GM23338 (cell line): ENCODE measurements around the gene COLEC12. TPM values are rescaled to one million over a fixed set of nuclear protein-coding genes. Genes with fewer than 3 reads are reported as not detected.

Source experiments
- ATAC-seq: fragments of 200-7000 bp; cut with Tn5 transposase; 3 replicates; pipeline ENCODE4 v1.9.1; 2020
- DNase-seq: peaks from one replicate; pipeline ENCODE4 v3.0.0-alpha.2; 2015; ENCODE audit warnings: low spot score
- H2AFZ ChIP-seq: fragments of 200-600 bp; sonication (generic); 2 replicates; pipeline ENCODE4 v1.8.0; 2016; ENCODE audit warnings: antibody characterized with exemption, mild to moderate bottlenecking, moderate library complexity
- H3F3A ChIP-seq: fragments of 200-600 bp; sonication (generic); replicated peaks from 2 replicates; pipeline ENCODE4 v1.8.0; 2017; ENCODE audit warnings: antibody characterized with exemption, mixed run types, low read depth
- H3K27ac ChIP-seq: fragments of 200-600 bp; sonication (generic); 2 replicates; pipeline ENCODE4 v1.6.1; 2016; ENCODE audit warnings: low read depth
- H3K27me3 ChIP-seq: fragments of 200-600 bp; sonication (generic); 2 replicates; pipeline ENCODE4 v1.8.0; 2016; ENCODE audit warnings: mild to moderate bottlenecking, mixed run types, moderate library complexity; ENCODE audit not compliant: insufficient read depth
- H3K36me3 ChIP-seq: fragments of 200-600 bp; sonication (generic); 2 replicates; pipeline ENCODE4 v1.8.0; 2016; ENCODE audit warnings: mild to moderate bottlenecking; ENCODE audit not compliant: insufficient read depth
- H3K4me1 ChIP-seq: fragments of 200-600 bp; sonication (generic); 2 replicates; pipeline ENCODE4 v1.8.0; 2016; ENCODE audit warnings: mild to moderate bottlenecking, moderate library complexity; ENCODE audit not compliant: insufficient read depth
- H3K4me2 ChIP-seq: fragments of 200-600 bp; sonication (generic); 2 replicates; pipeline ENCODE4 v1.7.1; 2017; ENCODE audit warnings: mixed run types
- H3K4me3 ChIP-seq: fragments of 200-600 bp; sonication (generic); 2 replicates; pipeline ENCODE4 v1.6.1; 2016; ENCODE audit warnings: mixed run types
- H3K79me2 ChIP-seq: fragments of 200-600 bp; sonication (generic); replicated peaks from 2 replicates; pipeline ENCODE4 v1.8.0; 2017; ENCODE audit warnings: mild to moderate bottlenecking; ENCODE audit not compliant: insufficient read depth
- H3K9me2 ChIP-seq: fragments of 200-600 bp; sonication (generic); 2 replicates; pipeline ENCODE4 v1.8.0; 2017; ENCODE audit not compliant: insufficient read depth
- H4K20me1 ChIP-seq: fragments of 200-600 bp; sonication (generic); replicated peaks from 2 replicates; pipeline ENCODE4 v1.8.0; 2017; ENCODE audit warnings: mild to moderate bottlenecking; ENCODE audit not compliant: insufficient read depth
- H3K27ac Mint-ChIP-seq: 2 replicates; pipeline ENCODE4 v1.8.0; 2020; ENCODE audit warnings: inconsistent platforms, mild to moderate bottlenecking, moderate library complexity, mixed read lengths
- H3K27me3 Mint-ChIP-seq: 3 replicates; pipeline ENCODE4 v1.8.0; 2022; ENCODE audit warnings: low read depth, mild to moderate bottlenecking, moderate library complexity, mixed read lengths, inconsistent platforms; ENCODE audit not compliant: insufficient read depth, poor library complexity
- H3K36me3 Mint-ChIP-seq: 3 replicates; pipeline ENCODE4 v1.8.0; 2021; ENCODE audit warnings: low read depth, mild to moderate bottlenecking, inconsistent platforms, moderate library complexity, mixed read lengths
- H3K4me1 Mint-ChIP-seq: 3 replicates; pipeline ENCODE4 v1.8.0; 2020; ENCODE audit warnings: mild to moderate bottlenecking, inconsistent platforms, mixed read lengths
- H3K4me3 Mint-ChIP-seq: 3 replicates; pipeline ENCODE4 v1.8.0; 2021; ENCODE audit warnings: moderate library complexity, mild to moderate bottlenecking, inconsistent platforms, mixed read lengths
- H3K9me3 Mint-ChIP-seq: 3 replicates; pipeline ENCODE4 v1.8.0; 2020; ENCODE audit warnings: moderate library complexity, mild to moderate bottlenecking, inconsistent platforms, mixed read lengths
- CREB1 ChIP-seq: fragments of 250-450 bp; sonication (Bioruptor Pico); IDR thresholded peaks from 2 replicates; pipeline ENCODE4 v1.5.0; 2020; ENCODE audit warnings: low read depth, mild to moderate bottlenecking, moderate library complexity
- EZH2 ChIP-seq: fragments of 200-600 bp; sonication (generic); IDR thresholded peaks from one replicate; pipeline ENCODE4 v1.8.0; 2017; ENCODE audit warnings: antibody characterized with exemption, mild to moderate bottlenecking, low read depth; ENCODE audit not compliant: unreplicated experiment
- EZH2phosphoT487 ChIP-seq: fragments of 200-600 bp; sonication (generic); IDR thresholded peaks from one replicate; pipeline ENCODE4 v1.8.1; 2018; ENCODE audit warnings: antibody characterized with exemption; ENCODE audit not compliant: unreplicated experiment
- JUNB ChIP-seq: IDR thresholded peaks from one replicate; pipeline ENCODE4 v1.6.1; 2016; ENCODE audit warnings: antibody characterized with exemption; ENCODE audit not compliant: unreplicated experiment
- NANOG ChIP-seq: IDR thresholded peaks from 2 replicates; pipeline ENCODE4 v1.6.1; 2016; ENCODE audit warnings: antibody characterized with exemption, borderline replicate concordance
- POLR2AphosphoS5 ChIP-seq: IDR thresholded peaks from 2 replicates; pipeline ENCODE4 v1.6.1; 2016; ENCODE audit warnings: antibody characterized with exemption, low read depth
- STAT1 ChIP-seq: IDR thresholded peaks from one replicate; pipeline ENCODE4 v1.6.1; 2016; ENCODE audit warnings: antibody characterized with exemption; ENCODE audit not compliant: unreplicated experiment
- ZNF114 ChIP-seq: fragments of 250-450 bp; sonication (Bioruptor Pico); IDR thresholded peaks from 2 replicates; pipeline ENCODE4 v1.5.0; 2020; ENCODE audit warnings: mild to moderate bottlenecking, moderate library complexity
- ZNF331 ChIP-seq: fragments of 250-450 bp; sonication (Bioruptor Pico); IDR thresholded peaks from 2 replicates; pipeline ENCODE4 v1.5.0; 2020; ENCODE audit warnings: low read depth, mild to moderate bottlenecking, moderate library complexity
- ZNF462 ChIP-seq: fragments of 250-450 bp; sonication (Bioruptor Pico); IDR thresholded peaks from 2 replicates; pipeline ENCODE4 v1.5.0; 2020; ENCODE audit warnings: mild to moderate bottlenecking, moderate library complexity
- polyA plus RNA-seq: library from polyadenylated mRNA; unstranded; fragments of >200 nt; fragmentation: Nextera tagmentation; extraction: Ambion mirVana; gene quantifications from 2 replicates; pipeline ENCODE4 v1.2.1, GENCODE V29; 2016
- total RNA-seq: library from RNA; depleted of rRNA; stranded (reverse); fragments of >200 nt; shearing (Covaris generic); gene quantifications from 2 replicates; pipeline ENCODE4 v1.2.3, GENCODE V29; 2014
- TF ChIP-seq, protein P1 (sequence below): IDR thresholded peaks from 2 replicates; pipeline ENCODE4 v1.6.1; 2016; ENCODE audit warnings: antibody characterized with exemption
- TF ChIP-seq, protein P2 (sequence below): IDR thresholded peaks from one replicate; pipeline ENCODE4 v1.6.1; 2018; ENCODE audit warnings: antibody characterized with exemption; ENCODE audit not compliant: unreplicated experiment
- TF ChIP-seq, protein P3 (sequence below), 2 experiments: fragments of 200-600 bp in 1 of 2; sonication (generic) in 1 of 2; conservative IDR thresholded peaks; 2 replicates each; pipeline versions ENCODE4 v1.5.1 to v1.6.1; 2016 to 2017; ENCODE audit warnings: antibody characterized with exemption in 2 of 2, low read depth in 2 of 2, mild to moderate bottlenecking in 2 of 2, moderate library complexity in 1 of 2

The COLEC12 gene
- total and polyA plus RNA-seq, 2 experiments from 2014 or later = 1.1 to 3.2 TPM

GRCh38 chr18:506264-506663, 5.8 kb upstream of the COLEC12 start:
- Histone ChIP-seq H3K27me3 (peaks cover 22% of the 10 kb centered on the region), H3K4me1 (no peaks in the 10 kb centered on the region), H3K79me2 (no peaks in the 10 kb centered on the region), H4K20me1 (no peaks in the 10 kb centered on the region), H3K27ac (no peak overlapping the region), H3K4me2 (no peak overlapping the region), H3K9me2 (no peaks in the 10 kb centered on the region), H3F3A (no peaks in the 10 kb centered on the region), H3K4me3 (no peak overlapping the region), H3K36me3 (no peaks in the 10 kb centered on the region), H2AFZ (no peak overlapping the region)
- no peak for DNase-seq
- ATAC-seq = no peak
- H3K27me3 Mint-ChIP-seq = peaks cover 22% of the 10 kb centered on the region
- H3K9me3 Mint-ChIP-seq = no peaks in the 10 kb centered on the region
- TF ChIP-seq CREB1 (no peak), ZNF462 (CRISPR knock-in tag) (no peak), ZNF331 (CRISPR knock-in tag) (no peak), EZH2phosphoT487 (no peak), STAT1 (no peak), JUNB (no peak), POLR2AphosphoS5 (no peak), EZH2 (no peak), NANOG (no peak), ZNF114 (CRISPR knock-in tag) (no peak)
- TF ChIP-seq, protein P1, sequence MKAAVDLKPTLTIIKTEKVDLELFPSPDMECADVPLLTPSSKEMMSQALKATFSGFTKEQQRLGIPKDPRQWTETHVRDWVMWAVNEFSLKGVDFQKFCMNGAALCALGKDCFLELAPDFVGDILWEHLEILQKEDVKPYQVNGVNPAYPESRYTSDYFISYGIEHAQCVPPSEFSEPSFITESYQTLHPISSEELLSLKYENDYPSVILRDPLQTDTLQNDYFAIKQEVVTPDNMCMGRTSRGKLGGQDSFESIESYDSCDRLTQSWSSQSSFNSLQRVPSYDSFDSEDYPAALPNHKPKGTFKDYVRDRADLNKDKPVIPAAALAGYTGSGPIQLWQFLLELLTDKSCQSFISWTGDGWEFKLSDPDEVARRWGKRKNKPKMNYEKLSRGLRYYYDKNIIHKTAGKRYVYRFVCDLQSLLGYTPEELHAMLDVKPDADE = no peak
- TF ChIP-seq, protein P2, sequence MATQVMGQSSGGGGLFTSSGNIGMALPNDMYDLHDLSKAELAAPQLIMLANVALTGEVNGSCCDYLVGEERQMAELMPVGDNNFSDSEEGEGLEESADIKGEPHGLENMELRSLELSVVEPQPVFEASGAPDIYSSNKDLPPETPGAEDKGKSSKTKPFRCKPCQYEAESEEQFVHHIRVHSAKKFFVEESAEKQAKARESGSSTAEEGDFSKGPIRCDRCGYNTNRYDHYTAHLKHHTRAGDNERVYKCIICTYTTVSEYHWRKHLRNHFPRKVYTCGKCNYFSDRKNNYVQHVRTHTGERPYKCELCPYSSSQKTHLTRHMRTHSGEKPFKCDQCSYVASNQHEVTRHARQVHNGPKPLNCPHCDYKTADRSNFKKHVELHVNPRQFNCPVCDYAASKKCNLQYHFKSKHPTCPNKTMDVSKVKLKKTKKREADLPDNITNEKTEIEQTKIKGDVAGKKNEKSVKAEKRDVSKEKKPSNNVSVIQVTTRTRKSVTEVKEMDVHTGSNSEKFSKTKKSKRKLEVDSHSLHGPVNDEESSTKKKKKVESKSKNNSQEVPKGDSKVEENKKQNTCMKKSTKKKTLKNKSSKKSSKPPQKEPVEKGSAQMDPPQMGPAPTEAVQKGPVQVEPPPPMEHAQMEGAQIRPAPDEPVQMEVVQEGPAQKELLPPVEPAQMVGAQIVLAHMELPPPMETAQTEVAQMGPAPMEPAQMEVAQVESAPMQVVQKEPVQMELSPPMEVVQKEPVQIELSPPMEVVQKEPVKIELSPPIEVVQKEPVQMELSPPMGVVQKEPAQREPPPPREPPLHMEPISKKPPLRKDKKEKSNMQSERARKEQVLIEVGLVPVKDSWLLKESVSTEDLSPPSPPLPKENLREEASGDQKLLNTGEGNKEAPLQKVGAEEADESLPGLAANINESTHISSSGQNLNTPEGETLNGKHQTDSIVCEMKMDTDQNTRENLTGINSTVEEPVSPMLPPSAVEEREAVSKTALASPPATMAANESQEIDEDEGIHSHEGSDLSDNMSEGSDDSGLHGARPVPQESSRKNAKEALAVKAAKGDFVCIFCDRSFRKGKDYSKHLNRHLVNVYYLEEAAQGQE = no peak
- TF ChIP-seq, protein P3, sequence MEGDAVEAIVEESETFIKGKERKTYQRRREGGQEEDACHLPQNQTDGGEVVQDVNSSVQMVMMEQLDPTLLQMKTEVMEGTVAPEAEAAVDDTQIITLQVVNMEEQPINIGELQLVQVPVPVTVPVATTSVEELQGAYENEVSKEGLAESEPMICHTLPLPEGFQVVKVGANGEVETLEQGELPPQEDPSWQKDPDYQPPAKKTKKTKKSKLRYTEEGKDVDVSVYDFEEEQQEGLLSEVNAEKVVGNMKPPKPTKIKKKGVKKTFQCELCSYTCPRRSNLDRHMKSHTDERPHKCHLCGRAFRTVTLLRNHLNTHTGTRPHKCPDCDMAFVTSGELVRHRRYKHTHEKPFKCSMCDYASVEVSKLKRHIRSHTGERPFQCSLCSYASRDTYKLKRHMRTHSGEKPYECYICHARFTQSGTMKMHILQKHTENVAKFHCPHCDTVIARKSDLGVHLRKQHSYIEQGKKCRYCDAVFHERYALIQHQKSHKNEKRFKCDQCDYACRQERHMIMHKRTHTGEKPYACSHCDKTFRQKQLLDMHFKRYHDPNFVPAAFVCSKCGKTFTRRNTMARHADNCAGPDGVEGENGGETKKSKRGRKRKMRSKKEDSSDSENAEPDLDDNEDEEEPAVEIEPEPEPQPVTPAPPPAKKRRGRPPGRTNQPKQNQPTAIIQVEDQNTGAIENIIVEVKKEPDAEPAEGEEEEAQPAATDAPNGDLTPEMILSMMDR (conservative IDR thresholded peaks at IDR 0.05; ENCODE audit: low read depth in 2 of 2) = no peak
- H3K27ac Mint-ChIP-seq = no peak overlapping the region
- no peaks in the 10 kb centered on the region; the same call in 2 of the 3 replicates for H3K4me1 Mint-ChIP-seq
- no peak overlapping the region for H3K4me3 Mint-ChIP-seq
- no peaks in the 10 kb centered on the region for H3K36me3 Mint-ChIP-seq
